ENCODE data around the gene MARVELD3.
"Not testable (repeated sequence)": the region's sequence is repeated elsewhere in the genome, so short reads cannot be mapped to it uniquely, and the experiment has no call there.

Gene MARVELD3

DNA sequence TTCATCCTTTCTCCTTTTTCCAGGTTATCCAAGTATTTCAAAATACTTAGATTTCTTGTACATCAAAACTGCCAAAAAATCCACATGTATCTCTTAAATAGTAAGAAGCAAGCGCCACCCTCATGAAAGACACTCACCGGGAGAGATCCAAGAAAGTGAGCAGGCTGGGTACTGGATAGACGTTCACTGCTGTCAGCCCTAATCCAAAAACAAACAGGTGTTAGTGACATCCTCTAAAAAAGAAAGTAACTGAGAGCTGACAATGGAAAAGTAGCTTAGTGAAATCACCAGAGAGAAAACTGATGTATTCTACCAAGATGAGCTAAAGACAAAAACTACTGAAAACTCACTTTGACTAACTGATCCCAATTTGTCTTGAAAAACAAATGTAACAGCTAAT lies 46.1 kb downstream of the MARVELD3 start:
- DNase-seq (ENCODE audit: low read depth in 2 of 2) = no peak

DNA sequence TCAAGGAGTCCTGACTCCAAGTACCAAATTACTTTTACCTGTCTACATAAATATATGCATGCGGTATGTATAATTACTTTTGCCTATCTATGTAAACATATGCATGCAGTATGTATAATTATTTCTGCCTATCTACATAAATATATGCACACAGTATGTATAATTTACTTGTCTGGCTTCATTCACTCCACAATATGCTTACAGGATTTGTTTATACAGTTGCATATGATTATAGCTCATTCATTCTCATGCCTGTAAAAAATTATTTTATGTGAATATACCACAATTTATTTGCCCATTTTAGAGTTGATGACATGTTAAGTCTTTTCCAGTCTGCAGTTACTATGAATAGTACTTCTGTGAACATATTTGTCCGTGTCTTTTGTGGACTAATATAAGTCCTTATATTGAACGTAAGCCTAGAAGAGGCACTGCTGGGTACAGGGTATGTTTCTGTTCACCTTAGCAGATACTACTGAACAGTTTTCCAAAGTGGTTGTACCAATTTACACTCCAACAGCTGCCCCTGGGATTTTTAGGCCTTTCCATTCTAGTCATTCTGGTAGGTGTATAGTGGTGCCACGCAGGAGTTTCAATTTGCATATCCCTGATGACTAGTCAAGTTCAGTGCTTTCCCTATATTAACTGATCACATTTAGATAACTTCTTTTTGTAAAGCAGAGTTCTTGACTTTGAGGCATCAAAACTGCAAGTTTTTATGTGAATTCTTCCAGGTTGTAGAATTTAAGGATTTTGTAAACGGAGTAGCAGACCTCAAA lies 47.0 kb downstream of the MARVELD3 start:
- no peak for DNase-seq (ENCODE audit: low read depth in 2 of 2)

DNA sequence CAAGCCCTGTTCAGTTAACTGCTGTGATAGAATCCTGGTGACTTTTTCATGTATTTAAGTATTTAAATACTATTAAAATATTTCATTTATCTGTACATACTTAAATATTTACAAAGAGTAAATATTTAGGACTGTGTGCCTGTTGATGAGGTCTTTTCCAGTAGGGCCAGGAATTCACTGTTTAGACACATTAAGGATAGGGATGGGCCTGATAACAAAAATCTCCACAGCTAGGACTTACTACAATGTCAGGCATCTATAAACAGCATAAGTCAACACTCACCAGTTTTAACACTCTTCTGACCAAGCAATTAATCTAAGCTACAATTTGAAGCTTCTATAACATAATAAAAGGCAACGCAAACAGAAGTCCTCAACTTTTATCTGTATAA lies 47.6 kb downstream of the MARVELD3 start:
- DNase-seq (ENCODE audit: low read depth in 2 of 2) = no peak

DNA sequence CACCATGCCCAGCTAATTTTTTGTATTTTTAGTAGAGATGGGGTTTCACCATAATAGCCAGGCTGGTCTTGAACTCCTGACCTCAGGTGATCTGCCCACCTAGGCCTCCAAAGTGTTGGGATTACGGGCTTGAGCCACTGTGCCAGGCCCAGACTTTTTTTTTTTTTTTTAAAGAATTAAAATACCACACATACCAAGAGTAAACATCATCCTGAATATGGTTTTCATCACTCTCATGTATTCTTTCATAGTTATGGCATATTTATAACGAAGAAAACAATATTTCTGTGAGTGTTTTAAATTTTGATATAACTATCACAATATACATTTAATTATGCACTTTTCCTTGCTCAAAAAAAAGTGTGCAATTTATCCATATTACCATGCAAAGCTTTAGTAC lies 48.2 kb downstream of the MARVELD3 start:
- DNase-seq (ENCODE audit: low read depth in 2 of 2) = no peak

DNA sequence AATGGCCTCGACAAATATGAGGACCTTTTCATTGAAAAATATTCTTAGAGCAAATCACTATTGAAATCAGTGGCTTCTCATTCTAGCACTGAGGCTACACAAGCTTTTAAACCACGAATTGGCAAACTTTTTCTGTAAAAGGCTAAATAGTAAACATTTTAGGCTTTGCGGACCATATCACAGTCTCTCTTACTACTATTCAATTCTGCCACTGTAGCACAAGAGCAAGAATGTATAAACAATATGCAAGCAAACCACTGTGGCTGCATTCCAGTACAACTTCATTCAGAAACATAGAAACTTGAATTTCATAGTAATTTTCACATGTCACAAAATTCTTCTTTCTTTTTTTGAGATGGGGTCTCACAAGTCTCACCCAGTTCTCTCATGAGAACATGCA lies 49.4 kb downstream of the MARVELD3 start:
- DNase-seq (ENCODE audit: low read depth in 2 of 2) = no peak

DNA sequence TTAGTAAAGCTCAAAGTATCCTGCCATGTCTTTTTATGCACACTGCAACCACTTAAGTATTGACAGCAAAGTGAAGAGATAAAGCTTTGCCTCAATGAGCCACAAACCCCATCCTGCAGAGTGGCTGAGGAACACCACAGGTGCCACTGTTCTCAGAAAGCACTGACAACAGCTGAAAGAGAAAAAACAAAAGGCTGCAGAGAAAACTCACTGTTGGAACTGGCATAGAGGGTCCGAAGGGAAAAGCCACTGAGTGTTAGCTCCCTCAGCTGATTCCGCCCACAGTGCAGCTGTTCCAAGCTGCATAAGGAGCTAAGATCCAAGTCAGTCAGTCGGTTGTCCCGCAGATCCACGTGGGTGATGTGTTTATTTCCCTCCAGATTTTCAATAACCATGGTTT lies 50.3 kb downstream of the MARVELD3 start:
- no peak for DNase-seq (ENCODE audit: low read depth in 2 of 2)

DNA sequence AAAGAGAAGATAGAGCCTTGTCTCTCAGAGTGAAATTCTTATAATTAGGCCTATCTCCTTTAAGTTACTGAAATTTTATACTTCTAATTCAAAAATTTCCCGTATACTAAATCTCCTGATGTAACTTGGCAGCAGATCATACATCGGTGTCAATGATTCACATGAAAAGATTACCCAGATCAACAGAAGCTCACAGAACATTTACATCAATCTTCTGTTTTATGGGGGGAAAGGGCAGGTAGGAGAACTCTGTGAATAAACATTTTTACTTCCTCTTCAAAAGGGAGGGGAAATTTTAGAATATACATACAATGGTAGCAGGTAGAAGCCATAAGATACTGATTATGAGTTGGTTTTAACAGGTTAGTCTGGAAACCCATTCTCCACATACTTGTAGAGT lies 55.4 kb downstream of the MARVELD3 start:
- no peak for DNase-seq (ENCODE audit: low read depth in 2 of 2)

DNA sequence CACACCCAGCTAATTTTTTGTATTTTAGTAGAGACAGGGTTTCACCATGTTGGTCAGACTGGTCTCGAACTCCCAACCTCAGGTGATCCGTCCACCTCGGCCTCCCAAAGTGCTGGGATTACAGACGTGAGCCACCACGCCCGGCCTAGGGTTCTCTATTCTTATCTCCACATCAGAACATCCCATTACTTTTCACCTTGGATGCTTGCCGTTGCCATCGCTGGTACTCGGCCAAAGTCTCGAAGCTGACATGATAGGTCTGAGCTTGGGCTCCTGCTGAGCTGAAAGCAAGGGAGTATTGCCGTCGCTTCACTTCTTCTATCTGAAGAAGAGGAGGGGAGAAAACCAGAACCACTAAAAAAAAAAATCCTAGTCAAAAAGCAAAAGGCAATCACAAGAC lies 58.3 kb downstream of the MARVELD3 start:
- DNase-seq (ENCODE audit: low read depth in 2 of 2) = not testable (repeated sequence)

All from stimulated activated CD8-positive, alpha-beta memory T cell treated with anti-CD3 and anti-CD28 coated beads, Interleukin-15, amount 100 ng/mL, for 48 hours (primary cell).